Ishikawa (cell line): Measurements from ENCODE around the gene CCM2.

Experiments
- CEBPB ChIP-seq: IDR thresholded peaks from 2 replicates; pipeline ENCODE4 v1.6.1; 2012
- CREB1 ChIP-seq: IDR thresholded peaks from 2 replicates; pipeline ENCODE4 v1.6.1; 2012; ENCODE audit warnings: low read depth
- EP300 ChIP-seq: IDR thresholded peaks from 2 replicates; pipeline ENCODE4 v1.6.1; 2012; ENCODE audit warnings: borderline replicate concordance
- FOXM1 ChIP-seq: IDR thresholded peaks from 2 replicates; pipeline ENCODE4 v1.6.1; 2012; ENCODE audit warnings: low read depth, borderline replicate concordance
- NFIC ChIP-seq: IDR thresholded peaks from 2 replicates; pipeline ENCODE4 v1.6.1; 2012
- RAD21 ChIP-seq: IDR thresholded peaks from 2 replicates; pipeline ENCODE4 v1.6.1; 2012; ENCODE audit warnings: low read depth
- REST ChIP-seq: IDR thresholded peaks from 2 replicates; pipeline ENCODE4 v1.6.1; 2012; ENCODE audit warnings: low read depth, mild to moderate bottlenecking
- TAF1 ChIP-seq: IDR thresholded peaks from 2 replicates; pipeline ENCODE4 v1.6.1; 2012; ENCODE audit warnings: low read depth, mild to moderate bottlenecking
- TCF12 ChIP-seq: IDR thresholded peaks from 2 replicates; pipeline ENCODE4 v1.6.1; 2012; ENCODE audit warnings: low read depth
- TEAD4 ChIP-seq: IDR thresholded peaks from 2 replicates; pipeline ENCODE4 v1.6.1; 2012
- YY1 ChIP-seq: IDR thresholded peaks from 2 replicates; pipeline ENCODE4 v1.6.1; 2012; ENCODE audit warnings: low read depth
- TF ChIP-seq, protein P1 (sequence below): IDR thresholded peaks from 2 replicates; pipeline ENCODE4 v1.6.1; 2012

DNA sequence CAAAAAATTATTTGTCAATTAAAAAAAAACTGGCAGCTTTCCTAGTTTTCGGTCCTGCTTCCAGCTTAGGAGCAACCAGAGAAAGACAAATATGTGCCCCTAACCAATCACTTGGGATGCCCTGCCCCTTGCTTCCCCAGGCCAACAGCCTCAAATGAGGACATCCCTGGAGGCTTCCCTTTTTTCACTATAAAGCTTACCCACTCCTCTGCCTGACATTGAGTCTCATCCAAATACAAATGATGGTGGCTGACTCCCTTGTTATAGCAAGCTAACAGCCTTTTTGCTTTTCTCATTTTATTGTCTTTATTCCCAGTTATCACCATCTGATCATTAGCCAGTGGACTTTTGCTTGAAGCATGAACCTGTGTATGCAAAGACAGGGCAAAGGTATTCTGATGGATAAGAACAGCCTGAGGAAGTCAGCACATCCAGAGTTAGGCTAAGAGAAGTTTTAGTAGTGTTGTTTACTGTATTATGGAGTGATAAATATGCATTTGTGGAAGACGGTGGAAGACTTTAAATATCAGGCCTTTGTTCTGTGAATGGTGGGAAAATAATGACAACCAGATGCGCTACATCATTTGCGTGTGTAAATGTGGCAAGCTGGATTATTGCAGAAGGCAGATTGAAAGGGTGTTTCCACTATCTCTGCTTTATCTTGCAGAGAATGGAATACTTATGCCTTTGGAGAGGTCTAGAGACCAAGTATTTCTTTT lies 1.7 kb upstream of the CCM2 start:
- TF ChIP-seq TAF1 (no peak), TEAD4 (no peak), EP300 (no peak), TCF12 (no peak), FOXM1 (no peak), RAD21 (no peak), YY1 (no peak), CEBPB (no peak), CREB1 (no peak), REST (no peak), NFIC (no peak)
- TF ChIP-seq, protein P1, sequence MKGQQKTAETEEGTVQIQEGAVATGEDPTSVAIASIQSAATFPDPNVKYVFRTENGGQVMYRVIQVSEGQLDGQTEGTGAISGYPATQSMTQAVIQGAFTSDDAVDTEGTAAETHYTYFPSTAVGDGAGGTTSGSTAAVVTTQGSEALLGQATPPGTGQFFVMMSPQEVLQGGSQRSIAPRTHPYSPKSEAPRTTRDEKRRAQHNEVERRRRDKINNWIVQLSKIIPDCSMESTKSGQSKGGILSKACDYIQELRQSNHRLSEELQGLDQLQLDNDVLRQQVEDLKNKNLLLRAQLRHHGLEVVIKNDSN: no peak
